Osteocyte (in vitro differentiated cells): Measurements from ENCODE around the gene PLXDC2. TPM values are rescaled to one million over a fixed set of nuclear protein-coding genes. Genes with fewer than 3 reads are reported as not detected.

ENCODE experiments used
- DNase-seq: peaks from one replicate; pipeline ENCODE4 v3.0.0; 2021; ENCODE audit warnings: mixed read lengths; ENCODE audit not compliant: unreplicated experiment; ENCODE audit errors: extremely low spot score
- H3K27ac Mint-ChIP-seq: one replicate; pipeline ENCODE4 v1.8.0; 2021; ENCODE audit warnings: mild to moderate bottlenecking, mixed read lengths; ENCODE audit not compliant: unreplicated experiment
- H3K27me3 Mint-ChIP-seq: one replicate; pipeline ENCODE4 v1.8.0; 2021; ENCODE audit warnings: mixed read lengths; ENCODE audit not compliant: unreplicated experiment
- H3K36me3 Mint-ChIP-seq: one replicate; pipeline ENCODE4 v1.8.0; 2021; ENCODE audit warnings: mixed read lengths; ENCODE audit not compliant: unreplicated experiment
- H3K4me1 Mint-ChIP-seq: one replicate; pipeline ENCODE4 v1.8.0; 2021; ENCODE audit warnings: mixed read lengths; ENCODE audit not compliant: unreplicated experiment
- H3K4me3 Mint-ChIP-seq: one replicate; pipeline ENCODE4 v1.8.0; 2021; ENCODE audit warnings: mild to moderate bottlenecking, moderate library complexity, mixed read lengths; ENCODE audit not compliant: unreplicated experiment
- H3K9me3 Mint-ChIP-seq: one replicate; pipeline ENCODE4 v1.8.0; 2021; ENCODE audit warnings: mixed read lengths; ENCODE audit not compliant: unreplicated experiment
- total RNA-seq: library from RNA; stranded (reverse); gene quantifications from 2 replicates; pipeline ENCODE4 v1.2.1, GENCODE V29; 2021
- TF ChIP-seq, protein P1 (sequence below): fragments of 200-600 bp; sonication (generic); IDR thresholded peaks from 2 replicates; pipeline ENCODE4 v1.5.0; 2021; ENCODE audit warnings: antibody characterized with exemption, mild to moderate bottlenecking, moderate library complexity

Gene PLXDC2
- total RNA-seq, 1 donor from 2014 or later: 33.2 TPM

DNA sequence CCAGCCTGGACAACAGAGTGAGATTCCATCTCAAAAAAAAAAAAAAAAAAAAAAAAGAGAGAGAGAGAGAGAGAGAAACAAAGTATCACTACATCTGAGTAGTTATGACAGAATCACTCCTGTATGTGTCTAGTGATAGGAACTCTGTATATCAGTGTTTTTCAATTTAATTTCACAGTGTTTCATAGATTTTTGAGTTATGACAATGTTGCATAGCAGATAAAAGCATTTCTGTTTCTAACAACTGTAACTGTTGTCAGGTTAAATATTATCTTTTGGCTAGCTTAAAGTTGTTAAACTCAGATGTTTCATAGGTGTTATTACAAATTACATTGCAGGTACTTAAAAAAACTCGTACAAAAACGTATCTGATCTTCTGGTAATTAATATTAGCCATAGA lies 60.3 kb downstream of the PLXDC2 start:
- DNase-seq: no peak
- TF ChIP-seq, protein P1, sequence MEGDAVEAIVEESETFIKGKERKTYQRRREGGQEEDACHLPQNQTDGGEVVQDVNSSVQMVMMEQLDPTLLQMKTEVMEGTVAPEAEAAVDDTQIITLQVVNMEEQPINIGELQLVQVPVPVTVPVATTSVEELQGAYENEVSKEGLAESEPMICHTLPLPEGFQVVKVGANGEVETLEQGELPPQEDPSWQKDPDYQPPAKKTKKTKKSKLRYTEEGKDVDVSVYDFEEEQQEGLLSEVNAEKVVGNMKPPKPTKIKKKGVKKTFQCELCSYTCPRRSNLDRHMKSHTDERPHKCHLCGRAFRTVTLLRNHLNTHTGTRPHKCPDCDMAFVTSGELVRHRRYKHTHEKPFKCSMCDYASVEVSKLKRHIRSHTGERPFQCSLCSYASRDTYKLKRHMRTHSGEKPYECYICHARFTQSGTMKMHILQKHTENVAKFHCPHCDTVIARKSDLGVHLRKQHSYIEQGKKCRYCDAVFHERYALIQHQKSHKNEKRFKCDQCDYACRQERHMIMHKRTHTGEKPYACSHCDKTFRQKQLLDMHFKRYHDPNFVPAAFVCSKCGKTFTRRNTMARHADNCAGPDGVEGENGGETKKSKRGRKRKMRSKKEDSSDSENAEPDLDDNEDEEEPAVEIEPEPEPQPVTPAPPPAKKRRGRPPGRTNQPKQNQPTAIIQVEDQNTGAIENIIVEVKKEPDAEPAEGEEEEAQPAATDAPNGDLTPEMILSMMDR: no peak
- Mint-ChIP-seq H3K27ac (no peak overlapping the region), H3K36me3 (no peaks in the 10 kb centered on the region), H3K4me3 (no peak overlapping the region), H3K4me1 (no peaks in the 10 kb centered on the region), H3K27me3 (no peaks in the 10 kb centered on the region), H3K9me3 (no peaks in the 10 kb centered on the region)

DNA sequence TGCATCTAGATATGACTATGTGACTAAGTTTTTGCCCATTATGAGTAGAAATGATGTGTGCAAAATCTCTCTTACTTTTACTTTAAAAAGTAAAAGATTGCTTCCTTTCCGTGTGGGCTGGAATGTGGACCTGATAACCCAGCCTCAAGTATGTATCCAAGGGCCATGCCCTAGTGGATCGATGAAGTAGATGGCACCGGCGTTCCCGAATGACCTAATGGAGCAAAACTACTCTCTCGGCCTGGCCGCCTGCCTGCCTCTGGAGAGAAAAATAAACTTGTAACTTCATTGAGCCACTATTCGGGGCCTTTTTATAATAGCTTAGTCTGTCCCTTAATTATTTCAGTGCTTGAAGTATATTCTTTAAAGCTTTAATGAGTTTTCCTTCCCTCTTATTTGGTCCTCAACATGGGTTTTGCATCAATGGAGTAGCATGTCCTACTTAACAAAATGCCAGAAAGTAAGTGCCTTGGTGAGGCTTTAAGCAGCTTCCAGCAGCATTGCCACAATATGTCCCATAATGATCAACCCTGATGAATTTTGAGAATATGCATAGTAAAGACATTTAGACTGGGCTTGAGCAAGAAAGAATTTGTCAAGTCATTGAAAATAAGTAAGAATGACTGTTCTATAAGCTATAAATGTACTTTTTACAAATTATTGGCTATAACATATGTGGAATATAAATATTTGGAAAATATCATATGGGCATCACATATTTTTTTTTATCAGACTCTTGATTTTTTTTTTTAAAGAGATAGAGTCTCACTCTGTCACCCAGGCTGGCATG lies 61.4 kb downstream of the PLXDC2 start:
- H3K36me3 Mint-ChIP-seq: no peaks in the 10 kb centered on the region
- H3K27me3 Mint-ChIP-seq: no peaks in the 10 kb centered on the region
- no peak overlapping the region for H3K27ac Mint-ChIP-seq
- no peaks in the 10 kb centered on the region for H3K9me3 Mint-ChIP-seq
- H3K4me1 Mint-ChIP-seq: no peaks in the 10 kb centered on the region
- no peak for DNase-seq
- no peak overlapping the region for H3K4me3 Mint-ChIP-seq
- TF ChIP-seq, protein P1: no peak

DNA sequence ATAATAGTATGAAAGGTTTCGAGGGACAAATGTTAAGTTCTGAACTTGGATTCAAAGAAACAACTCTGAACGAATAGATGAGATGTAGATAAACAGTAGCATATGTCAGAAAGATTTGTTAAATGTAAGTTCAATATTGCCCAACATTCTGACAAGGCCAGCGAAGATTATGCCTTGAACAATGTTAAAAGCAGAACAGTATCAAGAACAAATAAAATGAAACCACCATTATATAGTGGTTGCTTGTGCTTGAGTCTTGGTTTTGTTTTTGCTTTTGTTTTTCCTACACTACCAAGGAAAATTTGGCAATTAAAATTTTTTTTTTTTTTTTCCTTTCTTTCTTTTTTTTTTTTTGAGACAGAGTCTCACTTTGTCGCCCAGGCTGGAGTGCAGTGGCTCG lies 66.4 kb downstream of the PLXDC2 start:
- TF ChIP-seq, protein P1: no peak
- Mint-ChIP-seq H3K36me3 (no peaks in the 10 kb centered on the region), H3K4me1 (no peaks in the 10 kb centered on the region), H3K4me3 (no peak overlapping the region), H3K27me3 (no peaks in the 10 kb centered on the region), H3K27ac (no peak overlapping the region), H3K9me3 (no peaks in the 10 kb centered on the region)
- no peak for DNase-seq

DNA sequence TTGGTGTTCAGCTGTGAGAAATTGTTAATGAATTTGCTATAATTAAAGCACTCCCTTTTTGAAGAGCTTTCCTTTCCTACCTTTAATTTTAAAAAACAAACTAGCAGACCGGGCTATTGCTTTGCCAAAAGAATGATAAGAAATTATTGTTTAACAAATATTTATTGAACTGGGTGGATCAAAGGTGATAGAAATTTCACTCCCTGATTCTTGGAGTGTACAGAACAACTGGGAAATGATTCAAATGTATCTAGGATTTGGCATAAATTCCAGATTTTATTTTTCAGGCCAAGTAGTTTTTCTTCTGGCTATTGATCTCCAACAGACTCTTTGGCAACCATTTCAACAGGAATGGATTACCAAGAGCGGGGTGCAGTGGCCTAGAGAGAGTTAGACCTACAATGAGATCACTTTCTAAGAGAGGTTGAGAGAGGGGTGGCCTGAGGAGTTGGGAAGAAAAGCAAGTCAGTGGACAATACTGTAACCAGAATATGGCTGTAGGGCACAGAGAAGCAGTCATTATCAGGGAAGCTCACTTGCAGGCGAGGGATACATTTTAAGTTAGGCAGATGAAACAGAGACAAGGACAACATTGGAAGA lies 71.9 kb downstream of the PLXDC2 start:
- Mint-ChIP-seq H3K4me3 (no peak overlapping the region), H3K4me1 (peaks cover 2% of the 10 kb centered on the region), H3K27me3 (no peaks in the 10 kb centered on the region), H3K36me3 (no peaks in the 10 kb centered on the region), H3K9me3 (no peaks in the 10 kb centered on the region), H3K27ac (no peak overlapping the region)
- TF ChIP-seq, protein P1: no peak
- no peak for DNase-seq

DNA sequence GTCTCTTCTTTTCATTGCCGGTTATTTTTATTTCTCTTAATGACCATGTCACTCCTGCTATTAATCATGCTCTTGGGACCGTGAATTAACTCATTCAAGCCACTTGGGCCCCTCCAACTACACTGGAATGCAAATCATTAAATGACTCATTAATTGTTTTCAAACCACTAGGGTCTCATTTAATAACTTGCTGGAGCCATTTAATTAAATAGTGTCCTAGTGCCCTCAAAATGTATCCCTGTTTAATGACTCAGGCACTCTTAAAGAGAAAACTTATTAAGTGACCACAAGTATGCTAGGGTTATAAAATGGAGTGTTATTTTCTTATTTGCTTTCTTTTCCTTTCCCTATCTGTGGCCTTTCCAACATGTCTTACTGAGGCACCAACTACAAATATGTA lies 73.0 kb downstream of the PLXDC2 start:
- Mint-ChIP-seq H3K4me3 (no peak overlapping the region), H3K27ac (no peak overlapping the region), H3K4me1 (peaks cover 2% of the 10 kb centered on the region), H3K9me3 (no peaks in the 10 kb centered on the region), H3K36me3 (no peaks in the 10 kb centered on the region), H3K27me3 (no peaks in the 10 kb centered on the region)
- TF ChIP-seq, protein P1: no peak
- DNase-seq: no peak
